WTC11 (cell line): Measurements from ENCODE around the gene ATM.

ENCODE experiments used
- CREM ChIP-seq: sonication (generic); formaldehyde crosslinking; IDR thresholded peaks from 2 replicates; pipeline ENCODE4 v1.8.1; 2022; ENCODE audit warnings: mild to moderate bottlenecking, missing genetic modification reagents, moderate library complexity
- KAT7 ChIP-seq: sonication (generic); formaldehyde crosslinking; IDR thresholded peaks from 2 replicates; pipeline ENCODE4 v1.8.1; 2023; ENCODE audit warnings: missing genetic modification reagents, mild to moderate bottlenecking, borderline replicate concordance
- TEAD4 ChIP-seq: sonication (generic); formaldehyde crosslinking; IDR thresholded peaks from 2 replicates; pipeline ENCODE4 v1.8.0; 2022; ENCODE audit warnings: mild to moderate bottlenecking, missing genetic modification reagents
- TF ChIP-seq, protein P1 (sequence below): sonication (generic); formaldehyde crosslinking; IDR thresholded peaks from 2 replicates; pipeline ENCODE4 v1.8.1; 2023; ENCODE audit warnings: mild to moderate bottlenecking, moderate library complexity, missing genetic modification reagents
- TF ChIP-seq, protein P2 (sequence below): fragments of 200-600 bp; IDR thresholded peaks from 2 replicates; pipeline ENCODE4 v1.8.0; 2022; ENCODE audit warnings: antibody characterized with exemption
- TF ChIP-seq, protein P3 (sequence below): sonication (generic); formaldehyde crosslinking; IDR thresholded peaks from 2 replicates; pipeline ENCODE4 v1.8.0; 2022; ENCODE audit warnings: mild to moderate bottlenecking, missing genetic modification reagents
- TF ChIP-seq, protein P4 (sequence below): sonication (generic); formaldehyde crosslinking; IDR thresholded peaks from 2 replicates; pipeline ENCODE4 v1.8.1; 2023; ENCODE audit warnings: mild to moderate bottlenecking, missing genetic modification reagents, moderate library complexity
- TF ChIP-seq, protein P5 (sequence below): sonication (generic); formaldehyde crosslinking; IDR thresholded peaks from 2 replicates; pipeline ENCODE4 v1.8.0; 2022; ENCODE audit warnings: mild to moderate bottlenecking, missing genetic modification reagents

DNA sequence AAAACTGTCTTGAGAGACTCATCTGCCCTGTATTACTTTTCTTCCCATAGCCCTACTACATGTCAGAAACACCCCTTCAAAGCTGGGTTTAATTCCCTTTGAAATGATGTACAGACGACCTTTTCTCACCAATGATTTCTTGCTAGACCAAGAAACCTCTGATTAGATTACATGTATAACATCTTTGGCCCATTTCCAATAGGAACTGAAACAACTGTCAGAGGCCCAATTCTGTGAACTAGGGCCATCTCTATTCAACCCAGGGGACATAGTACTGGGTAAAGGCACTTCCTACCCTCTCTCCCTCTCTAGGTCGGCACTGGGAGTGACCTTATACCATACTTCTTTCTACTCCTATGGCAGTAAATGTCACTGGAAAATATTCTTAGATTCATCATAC is 19.8 kb upstream of the ATM start:
- TF ChIP-seq, protein P1, sequence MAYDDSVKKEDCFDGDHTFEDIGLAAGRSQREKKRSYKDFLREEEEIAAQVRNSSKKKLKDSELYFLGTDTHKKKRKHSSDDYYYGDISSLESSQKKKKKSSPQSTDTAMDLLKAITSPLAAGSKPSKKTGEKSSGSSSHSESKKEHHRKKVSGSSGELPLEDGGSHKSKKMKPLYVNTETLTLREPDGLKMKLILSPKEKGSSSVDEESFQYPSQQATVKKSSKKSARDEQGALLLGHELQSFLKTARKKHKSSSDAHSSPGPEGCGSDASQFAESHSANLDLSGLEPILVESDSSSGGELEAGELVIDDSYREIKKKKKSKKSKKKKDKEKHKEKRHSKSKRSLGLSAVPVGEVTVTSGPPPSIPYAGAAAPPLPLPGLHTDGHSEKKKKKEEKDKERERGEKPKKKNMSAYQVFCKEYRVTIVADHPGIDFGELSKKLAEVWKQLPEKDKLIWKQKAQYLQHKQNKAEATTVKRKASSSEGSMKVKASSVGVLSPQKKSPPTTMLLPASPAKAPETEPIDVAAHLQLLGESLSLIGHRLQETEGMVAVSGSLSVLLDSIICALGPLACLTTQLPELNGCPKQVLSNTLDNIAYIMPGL (CRISPR knock-in tag): no peak
- TF ChIP-seq, protein P2, sequence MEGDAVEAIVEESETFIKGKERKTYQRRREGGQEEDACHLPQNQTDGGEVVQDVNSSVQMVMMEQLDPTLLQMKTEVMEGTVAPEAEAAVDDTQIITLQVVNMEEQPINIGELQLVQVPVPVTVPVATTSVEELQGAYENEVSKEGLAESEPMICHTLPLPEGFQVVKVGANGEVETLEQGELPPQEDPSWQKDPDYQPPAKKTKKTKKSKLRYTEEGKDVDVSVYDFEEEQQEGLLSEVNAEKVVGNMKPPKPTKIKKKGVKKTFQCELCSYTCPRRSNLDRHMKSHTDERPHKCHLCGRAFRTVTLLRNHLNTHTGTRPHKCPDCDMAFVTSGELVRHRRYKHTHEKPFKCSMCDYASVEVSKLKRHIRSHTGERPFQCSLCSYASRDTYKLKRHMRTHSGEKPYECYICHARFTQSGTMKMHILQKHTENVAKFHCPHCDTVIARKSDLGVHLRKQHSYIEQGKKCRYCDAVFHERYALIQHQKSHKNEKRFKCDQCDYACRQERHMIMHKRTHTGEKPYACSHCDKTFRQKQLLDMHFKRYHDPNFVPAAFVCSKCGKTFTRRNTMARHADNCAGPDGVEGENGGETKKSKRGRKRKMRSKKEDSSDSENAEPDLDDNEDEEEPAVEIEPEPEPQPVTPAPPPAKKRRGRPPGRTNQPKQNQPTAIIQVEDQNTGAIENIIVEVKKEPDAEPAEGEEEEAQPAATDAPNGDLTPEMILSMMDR: no peak
- TF ChIP-seq, protein P3, sequence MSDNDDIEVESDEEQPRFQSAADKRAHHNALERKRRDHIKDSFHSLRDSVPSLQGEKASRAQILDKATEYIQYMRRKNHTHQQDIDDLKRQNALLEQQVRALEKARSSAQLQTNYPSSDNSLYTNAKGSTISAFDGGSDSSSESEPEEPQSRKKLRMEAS (CRISPR knock-in tag): no peak
- TF ChIP-seq, protein P4, sequence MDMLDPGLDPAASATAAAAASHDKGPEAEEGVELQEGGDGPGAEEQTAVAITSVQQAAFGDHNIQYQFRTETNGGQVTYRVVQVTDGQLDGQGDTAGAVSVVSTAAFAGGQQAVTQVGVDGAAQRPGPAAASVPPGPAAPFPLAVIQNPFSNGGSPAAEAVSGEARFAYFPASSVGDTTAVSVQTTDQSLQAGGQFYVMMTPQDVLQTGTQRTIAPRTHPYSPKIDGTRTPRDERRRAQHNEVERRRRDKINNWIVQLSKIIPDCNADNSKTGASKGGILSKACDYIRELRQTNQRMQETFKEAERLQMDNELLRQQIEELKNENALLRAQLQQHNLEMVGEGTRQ (CRISPR knock-in tag): no peak
- no peak for TF ChIP-seq KAT7 (CRISPR knock-in tag)
- TF ChIP-seq, protein P5, sequence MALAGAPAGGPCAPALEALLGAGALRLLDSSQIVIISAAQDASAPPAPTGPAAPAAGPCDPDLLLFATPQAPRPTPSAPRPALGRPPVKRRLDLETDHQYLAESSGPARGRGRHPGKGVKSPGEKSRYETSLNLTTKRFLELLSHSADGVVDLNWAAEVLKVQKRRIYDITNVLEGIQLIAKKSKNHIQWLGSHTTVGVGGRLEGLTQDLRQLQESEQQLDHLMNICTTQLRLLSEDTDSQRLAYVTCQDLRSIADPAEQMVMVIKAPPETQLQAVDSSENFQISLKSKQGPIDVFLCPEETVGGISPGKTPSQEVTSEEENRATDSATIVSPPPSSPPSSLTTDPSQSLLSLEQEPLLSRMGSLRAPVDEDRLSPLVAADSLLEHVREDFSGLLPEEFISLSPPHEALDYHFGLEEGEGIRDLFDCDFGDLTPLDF (CRISPR knock-in tag): no peak
- TF ChIP-seq TEAD4 (CRISPR knock-in tag): no peak
- TF ChIP-seq CREM (CRISPR knock-in tag): no peak
